ENCODE measurements around the gene CRISPLD2.

CRISPLD2 gene

GRCh38 chr16:84822990-84823389 is 3.2 kb downstream of the CRISPLD2 start:
- no peak for TF ChIP-seq CTCF (IDR thresholded peaks at IDR 0.05)
- no peak for TF ChIP-seq ZFX (IDR thresholded peaks at IDR 0.05; ENCODE audit: borderline replicate concordance)

GRCh38 chr16:84823484-84823883 is 3.7 kb downstream of the CRISPLD2 start:
- H3K27ac ChIP-seq, result no peak overlapping the region
- TF ChIP-seq ZFX (IDR thresholded peaks at IDR 0.05; ENCODE audit: borderline replicate concordance) (no peak), CTCF (IDR thresholded peaks at IDR 0.05) (no peak)

More at GRCh38 chr16:84822990-84823389, 3.2 kb downstream of the CRISPLD2 start:
- H3K27ac ChIP-seq, result no peak overlapping the region

GRCh38 chr16:84823926-84824325 is 4.1 kb downstream of the CRISPLD2 start:
- TF ChIP-seq ZFX (IDR thresholded peaks at IDR 0.05; ENCODE audit: borderline replicate concordance) (no peak), CTCF (IDR thresholded peaks at IDR 0.05) (no peak)
- no peak overlapping the region for H3K27ac ChIP-seq

DNA sequence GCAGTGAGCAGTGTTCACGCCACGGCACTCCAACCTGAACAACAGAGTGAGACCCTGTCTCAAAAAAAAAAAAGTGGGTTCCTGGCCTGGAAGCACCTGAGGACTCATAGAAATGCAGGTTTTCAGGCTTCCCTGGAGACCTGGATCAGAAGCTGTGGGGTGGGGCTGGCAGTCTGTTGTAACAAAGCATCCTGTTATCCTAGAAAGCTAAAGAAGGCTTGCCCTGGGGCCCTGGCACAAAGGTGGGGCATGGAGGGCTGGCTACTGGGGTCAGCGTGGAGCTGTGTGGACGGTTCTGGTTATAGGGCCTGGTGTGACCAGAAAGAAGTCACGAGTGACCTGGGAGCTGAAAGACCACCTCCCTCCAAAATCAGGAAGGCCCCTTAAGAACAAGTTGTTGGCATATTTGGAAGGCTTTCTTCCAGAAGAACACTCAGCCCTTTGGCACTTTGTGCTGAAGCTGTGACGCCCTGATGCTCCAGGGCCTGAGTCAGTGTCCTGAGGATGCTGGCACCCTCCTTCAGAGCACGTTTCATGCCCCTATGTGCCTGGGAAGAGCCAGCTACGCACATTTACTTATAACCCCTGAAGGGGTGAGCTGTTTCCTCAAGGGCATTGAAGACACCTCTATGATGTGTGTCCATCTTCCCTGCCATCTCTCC is 6.2 kb downstream of the CRISPLD2 start:
- no peak overlapping the region for H3K27ac ChIP-seq
- TF ChIP-seq CTCF (IDR thresholded peaks at IDR 0.05), result no peak
- TF ChIP-seq ZFX (IDR thresholded peaks at IDR 0.05; ENCODE audit: borderline replicate concordance), result no peak

- H3K27ac ChIP-seq, result no peak overlapping the region
- TF ChIP-seq ZFX (IDR thresholded peaks at IDR 0.05; ENCODE audit: borderline replicate concordance), result no peak
- no peak for TF ChIP-seq CTCF (IDR thresholded peaks at IDR 0.05)
Observed at GRCh38 chr16:84826558-84826941, 6.8 kb downstream of the CRISPLD2 start.

- TF ChIP-seq ZFX (IDR thresholded peaks at IDR 0.05; ENCODE audit: borderline replicate concordance) (no peak), CTCF (IDR thresholded peaks at IDR 0.05) (no peak)
- no peak overlapping the region for H3K27ac ChIP-seq
Observed at GRCh38 chr16:84827131-84827574, 7.4 kb downstream of the CRISPLD2 start.

GRCh38 chr16:84827897-84828296 is 8.1 kb downstream of the CRISPLD2 start:
- H3K27ac ChIP-seq, result no peak overlapping the region; the same call in 1 of the 2 replicates
- TF ChIP-seq CTCF (IDR thresholded peaks at IDR 0.05) (no peak), ZFX (IDR thresholded peaks at IDR 0.05; ENCODE audit: borderline replicate concordance) (no peak)

Data from 22Rv1 (cell line).